KMS-11 (cell line): ENCODE data around the gene GTF3C4.

Source experiments
- H2AFZ ChIP-seq: fragments of 200-600 bp; sonication (generic); 2 replicates; pipeline ENCODE4 v1.6.1; 2016; ENCODE audit warnings: antibody characterized with exemption, mixed run types, low read depth
- H3K27ac ChIP-seq: fragments of 200-600 bp; sonication (generic); 2 replicates; pipeline ENCODE4 v1.6.1; 2016; ENCODE audit warnings: mild to moderate bottlenecking, mixed run types
- H3K27me3 ChIP-seq: fragments of 200-600 bp; sonication (generic); 2 replicates; pipeline ENCODE4 v1.6.1; 2017; ENCODE audit warnings: mild to moderate bottlenecking, low read depth, mixed run types, moderate library complexity; ENCODE audit not compliant: insufficient read depth
- H3K36me3 ChIP-seq: fragments of 200-600 bp; sonication (generic); 2 replicates; pipeline ENCODE4 v1.6.1; 2017; ENCODE audit warnings: mild to moderate bottlenecking, mixed run types; ENCODE audit not compliant: insufficient read depth
- H3K4me1 ChIP-seq: fragments of 200-600 bp; sonication (generic); 2 replicates; pipeline ENCODE4 v1.6.1; 2016; ENCODE audit warnings: mild to moderate bottlenecking, low read depth, mixed run types; ENCODE audit not compliant: poor library complexity, severe bottlenecking
- H3K4me2 ChIP-seq: fragments of 200-600 bp; sonication (generic); 2 replicates; pipeline ENCODE4 v1.7.0; 2016; ENCODE audit warnings: mild to moderate bottlenecking, mixed run types
- H3K4me3 ChIP-seq: fragments of 200-600 bp; sonication (generic); IDR thresholded peaks from 2 replicates; pipeline ENCODE4 v1.6.1; 2017; ENCODE audit warnings: low read depth, low read length, mixed read lengths; ENCODE audit not compliant: insufficient read depth
- H3K79me2 ChIP-seq: fragments of 200-600 bp; sonication (generic); 2 replicates; pipeline ENCODE4 v1.6.1; 2016; ENCODE audit warnings: low read depth, mixed run types; ENCODE audit not compliant: insufficient read depth
- H3K9ac ChIP-seq: fragments of 200-600 bp; sonication (generic); 2 replicates; pipeline ENCODE4 v1.6.1; 2016; ENCODE audit warnings: mild to moderate bottlenecking, mixed run types
- H4K20me1 ChIP-seq: fragments of 200-600 bp; sonication (generic); 2 replicates; pipeline ENCODE4 v1.6.1; 2016; ENCODE audit warnings: mild to moderate bottlenecking, mixed run types; ENCODE audit not compliant: insufficient read depth
- TF ChIP-seq, protein P1 (sequence below): fragments of 200-600 bp; sonication (generic); conservative IDR thresholded peaks from 2 replicates; pipeline ENCODE4 v1.6.1; 2017; ENCODE audit warnings: low read depth, mild to moderate bottlenecking, antibody characterized with exemption, low read length, moderate library complexity, mixed read lengths

The GTF3C4 gene

DNA sequence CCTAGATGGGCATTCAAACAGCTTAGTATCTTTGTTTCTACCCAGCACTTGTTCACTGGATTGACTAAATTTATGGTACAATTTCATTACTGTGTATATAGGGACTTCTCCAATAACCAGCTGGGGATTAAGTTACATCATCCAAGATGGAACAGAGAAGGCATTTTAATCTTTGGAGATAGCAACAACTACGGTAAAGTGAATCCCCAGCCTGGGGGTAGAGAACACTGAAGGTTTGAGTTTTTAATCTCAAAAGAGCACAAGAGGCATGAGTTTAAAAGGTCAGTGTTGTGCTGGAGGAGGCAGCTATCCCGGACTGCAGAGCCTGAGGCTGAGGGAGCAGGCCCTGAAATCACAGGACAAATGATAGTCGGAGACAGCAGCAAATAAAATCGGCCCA lies 29.0 kb upstream of the GTF3C4 start:
- TF ChIP-seq, protein P1, sequence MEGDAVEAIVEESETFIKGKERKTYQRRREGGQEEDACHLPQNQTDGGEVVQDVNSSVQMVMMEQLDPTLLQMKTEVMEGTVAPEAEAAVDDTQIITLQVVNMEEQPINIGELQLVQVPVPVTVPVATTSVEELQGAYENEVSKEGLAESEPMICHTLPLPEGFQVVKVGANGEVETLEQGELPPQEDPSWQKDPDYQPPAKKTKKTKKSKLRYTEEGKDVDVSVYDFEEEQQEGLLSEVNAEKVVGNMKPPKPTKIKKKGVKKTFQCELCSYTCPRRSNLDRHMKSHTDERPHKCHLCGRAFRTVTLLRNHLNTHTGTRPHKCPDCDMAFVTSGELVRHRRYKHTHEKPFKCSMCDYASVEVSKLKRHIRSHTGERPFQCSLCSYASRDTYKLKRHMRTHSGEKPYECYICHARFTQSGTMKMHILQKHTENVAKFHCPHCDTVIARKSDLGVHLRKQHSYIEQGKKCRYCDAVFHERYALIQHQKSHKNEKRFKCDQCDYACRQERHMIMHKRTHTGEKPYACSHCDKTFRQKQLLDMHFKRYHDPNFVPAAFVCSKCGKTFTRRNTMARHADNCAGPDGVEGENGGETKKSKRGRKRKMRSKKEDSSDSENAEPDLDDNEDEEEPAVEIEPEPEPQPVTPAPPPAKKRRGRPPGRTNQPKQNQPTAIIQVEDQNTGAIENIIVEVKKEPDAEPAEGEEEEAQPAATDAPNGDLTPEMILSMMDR = no peak

DNA sequence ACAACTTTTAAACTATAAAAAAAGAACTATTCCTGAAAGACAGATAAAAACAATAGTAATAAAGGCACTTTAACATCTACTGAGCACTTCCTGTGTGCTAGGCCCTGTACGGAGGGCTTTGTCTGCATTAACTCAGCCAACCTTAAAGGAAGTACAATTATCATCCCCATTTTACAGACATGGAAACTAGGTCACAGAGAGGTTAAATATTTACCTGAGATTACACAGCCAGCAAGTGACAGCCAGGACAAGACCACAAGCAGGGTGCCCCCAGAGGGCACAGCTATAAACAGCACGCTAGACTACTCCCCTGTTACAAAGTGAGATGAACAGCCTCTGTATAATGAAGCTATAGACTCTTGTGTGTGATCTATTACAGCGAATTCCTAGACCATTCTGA lies 26.0 kb upstream of the GTF3C4 start:
- Histone ChIP-seq H3K4me2 (no peak overlapping the region), H3K4me3 (no peak overlapping the region), H3K9ac (no peak overlapping the region), H3K79me2 (no peaks in the 10 kb centered on the region), H4K20me1 (no peaks in the 10 kb centered on the region), H3K4me1 (no peaks in the 10 kb centered on the region), H3K27ac (no peak overlapping the region), H3K27me3 (no peaks in the 10 kb centered on the region), H2AFZ (no peak overlapping the region), H3K36me3 (peaks cover 20% of the 10 kb centered on the region; the same call in 1 of the 2 replicates)
- TF ChIP-seq, protein P1 = peak; percentile 35

More for the DNA sequence above, 29.0 kb upstream of the GTF3C4 start:
- Histone ChIP-seq H3K27me3 (no peaks in the 10 kb centered on the region), H2AFZ (no peak overlapping the region), H3K4me2 (no peak overlapping the region), H3K27ac (no peak overlapping the region), H3K9ac (no peak overlapping the region), H4K20me1 (no peaks in the 10 kb centered on the region), H3K79me2 (no peaks in the 10 kb centered on the region), H3K4me3 (no peak overlapping the region), H3K4me1 (no peaks in the 10 kb centered on the region), H3K36me3 (peaks cover 15% of the 10 kb centered on the region; the same call in 1 of the 2 replicates)

DNA sequence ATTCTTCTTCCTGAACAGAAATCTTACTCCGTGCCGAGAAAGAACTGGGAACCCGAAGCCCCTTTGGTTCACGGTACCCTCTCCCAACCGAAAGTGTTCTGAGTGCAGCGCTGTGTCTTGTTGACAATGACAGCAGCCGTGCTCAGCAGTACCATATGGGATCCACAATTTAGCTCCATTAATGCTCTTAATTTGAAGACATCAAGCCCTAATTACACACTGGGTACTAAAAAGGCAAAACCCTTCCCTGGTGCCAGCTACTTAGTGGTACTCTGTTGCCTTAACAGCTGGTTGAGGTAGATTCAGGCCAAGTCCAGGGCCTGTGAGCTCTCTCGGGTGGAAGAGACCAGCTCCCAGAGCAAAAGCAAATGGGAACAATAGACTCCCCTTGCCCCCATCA lies 25.0 kb upstream of the GTF3C4 start:
- TF ChIP-seq, protein P1 = no peak
- no peak overlapping the region for H3K9ac ChIP-seq
- no peak overlapping the region for H3K4me3 ChIP-seq
- no peak overlapping the region for H3K27ac ChIP-seq
- H4K20me1 ChIP-seq = no peaks in the 10 kb centered on the region
- H2AFZ ChIP-seq = no peak overlapping the region
- no peak overlapping the region for H3K4me2 ChIP-seq
- H3K79me2 ChIP-seq = no peaks in the 10 kb centered on the region
- H3K36me3 ChIP-seq = peaks cover 20% of the 10 kb centered on the region; the same call in 1 of the 2 replicates
- H3K4me1 ChIP-seq = no peaks in the 10 kb centered on the region
- H3K27me3 ChIP-seq = no peaks in the 10 kb centered on the region

DNA sequence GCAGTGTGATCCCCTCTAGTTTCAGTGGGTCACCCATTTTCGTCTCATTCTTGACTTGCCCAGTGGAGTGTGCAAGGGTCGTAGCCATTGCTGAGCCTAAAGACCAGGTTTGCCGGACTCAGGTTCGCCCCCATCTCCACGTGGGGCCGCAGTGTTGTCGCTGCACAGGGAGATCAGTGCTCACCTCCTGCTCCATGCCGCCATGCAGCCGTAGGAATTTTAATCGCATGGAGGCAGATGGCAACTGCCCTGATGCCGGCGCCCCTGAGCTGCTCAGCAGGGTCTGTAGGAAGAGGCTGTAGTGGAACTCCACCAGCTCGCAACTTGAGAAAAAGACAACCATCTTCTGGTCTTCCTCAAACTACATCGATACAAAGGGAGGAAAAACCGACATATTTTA lies 24.6 kb upstream of the GTF3C4 start:
- Histone ChIP-seq H3K36me3 (peaks cover 18% of the 10 kb centered on the region; the same call in 1 of the 2 replicates), H3K4me2 (no peak overlapping the region), H4K20me1 (no peaks in the 10 kb centered on the region), H3K27me3 (no peaks in the 10 kb centered on the region), H3K4me3 (no peak overlapping the region), H3K4me1 (no peaks in the 10 kb centered on the region), H3K9ac (no peak overlapping the region), H3K27ac (no peak overlapping the region), H3K79me2 (no peaks in the 10 kb centered on the region), H2AFZ (no peak overlapping the region)
- TF ChIP-seq, protein P1 = no peak
